GM23248 (cell line): ENCODE measurements around the gene CFAP97D2. TPM values are rescaled to one million over a fixed set of nuclear protein-coding genes. Genes with fewer than 3 reads are reported as not detected.

Experiments used
- DNase-seq: peaks from one replicate; pipeline ENCODE4 v3.0.0-alpha.2; 2015
- H2AFZ ChIP-seq: fragments of 200-600 bp; sonication (generic); 2 replicates; pipeline ENCODE4 v1.6.1; 2016; ENCODE audit warnings: antibody characterized with exemption
- H3F3A ChIP-seq: fragments of 200-600 bp; sonication (generic); 2 replicates; pipeline ENCODE4 v1.6.1; 2016; ENCODE audit warnings: mild to moderate bottlenecking, antibody characterized with exemption, mixed run types; ENCODE audit not compliant: insufficient read depth
- H3K27ac ChIP-seq: fragments of 200-600 bp; sonication (generic); 2 replicates; pipeline ENCODE4 v1.5.1; 2016; ENCODE audit warnings: mild to moderate bottlenecking
- H3K27me3 ChIP-seq: fragments of 200-600 bp; sonication (generic); replicated peaks from 2 replicates; pipeline ENCODE4 v1.6.1; 2016; ENCODE audit warnings: mild to moderate bottlenecking; ENCODE audit not compliant: insufficient read depth
- H3K36me3 ChIP-seq: fragments of 200-600 bp; sonication (generic); 2 replicates; pipeline ENCODE4 v1.6.1; 2016; ENCODE audit warnings: low read depth, mild to moderate bottlenecking
- H3K4me1 ChIP-seq: fragments of 200-600 bp; sonication (generic); 2 replicates; pipeline ENCODE4 v1.6.1; 2016; ENCODE audit warnings: mild to moderate bottlenecking; ENCODE audit not compliant: insufficient read depth
- H3K4me2 ChIP-seq: fragments of 200-600 bp; sonication (generic); one replicate; pipeline ENCODE4 v1.6.1; 2016; ENCODE audit warnings: mild to moderate bottlenecking; ENCODE audit not compliant: unreplicated experiment
- H3K4me3 ChIP-seq: fragments of 200-600 bp; sonication (generic); 2 replicates; pipeline ENCODE4 v1.5.1; 2016; ENCODE audit warnings: mild to moderate bottlenecking
- H3K79me2 ChIP-seq: fragments of 200-600 bp; sonication (generic); 2 replicates; pipeline ENCODE4 v1.6.1; 2016; ENCODE audit warnings: mild to moderate bottlenecking; ENCODE audit not compliant: insufficient read depth
- H3K9ac ChIP-seq: fragments of 200-600 bp; sonication (generic); 2 replicates; pipeline ENCODE4 v1.6.1; 2016; ENCODE audit warnings: mild to moderate bottlenecking
- H3K9me2 ChIP-seq: fragments of 200-600 bp; sonication (generic); 2 replicates; pipeline ENCODE4 v1.6.1; 2016; ENCODE audit warnings: mixed run types, mild to moderate bottlenecking, moderate library complexity; ENCODE audit not compliant: insufficient read depth
- H3K9me3 ChIP-seq: fragments of 200-600 bp; sonication (generic); one replicate; pipeline ENCODE4 v1.6.1; 2017; ENCODE audit warnings: low read depth
- H4K20me1 ChIP-seq: fragments of 200-600 bp; sonication (generic); 2 replicates; pipeline ENCODE4 v1.6.0; 2016; ENCODE audit not compliant: insufficient read depth
- EZH2 ChIP-seq: fragments of 200-600 bp; sonication (generic); IDR thresholded peaks from 2 replicates; pipeline ENCODE4 v1.6.1; 2018; ENCODE audit warnings: antibody characterized with exemption, mild to moderate bottlenecking; ENCODE audit not compliant: insufficient read depth, poor library complexity, severe bottlenecking
- EZH2phosphoT487 ChIP-seq: fragments of 200-600 bp; sonication (generic); IDR thresholded peaks from 2 replicates; pipeline ENCODE4 v1.6.1; 2018; ENCODE audit warnings: antibody characterized with exemption, moderate library complexity, mild to moderate bottlenecking, low read depth; ENCODE audit not compliant: insufficient read depth
- WGBS, 2 experiments: methylation state at CpG; one replicate each; pipeline ENCODE4 v1.1.6; 2015 to 2017; ENCODE audit warnings: low lambda C conversion rate in 2 of 2, low coverage in 1 of 2; ENCODE audit errors: missing lambda C conversion rate in 2 of 2; 5-methylcytosine and 5-hydroxymethylcytosine counted together
- in situ Hi-C: fragments of 300-500 bp; cut with MboI; formaldehyde crosslinking; loops from 2 replicates; pipeline ENCODE4 v1.15.0; 2020
- polyA plus RNA-seq: library from polyadenylated mRNA; unstranded; fragments of >200 nt; fragmentation: Nextera tagmentation; extraction: Ambion mirVana; gene quantifications from 2 replicates; pipeline ENCODE4 v1.2.1, GENCODE V29; 2016
- total RNA-seq: library from RNA; depleted of rRNA; stranded (reverse); fragments of >200 nt; shearing (Covaris generic); gene quantifications from 2 replicates; pipeline ENCODE4 v1.2.3, GENCODE V29; 2014; rRNA removed

The CFAP97D2 gene
- total RNA-seq, result not detected in 2 replicates
- polyA plus RNA-seq, result not detected in 2 replicates

DNA sequence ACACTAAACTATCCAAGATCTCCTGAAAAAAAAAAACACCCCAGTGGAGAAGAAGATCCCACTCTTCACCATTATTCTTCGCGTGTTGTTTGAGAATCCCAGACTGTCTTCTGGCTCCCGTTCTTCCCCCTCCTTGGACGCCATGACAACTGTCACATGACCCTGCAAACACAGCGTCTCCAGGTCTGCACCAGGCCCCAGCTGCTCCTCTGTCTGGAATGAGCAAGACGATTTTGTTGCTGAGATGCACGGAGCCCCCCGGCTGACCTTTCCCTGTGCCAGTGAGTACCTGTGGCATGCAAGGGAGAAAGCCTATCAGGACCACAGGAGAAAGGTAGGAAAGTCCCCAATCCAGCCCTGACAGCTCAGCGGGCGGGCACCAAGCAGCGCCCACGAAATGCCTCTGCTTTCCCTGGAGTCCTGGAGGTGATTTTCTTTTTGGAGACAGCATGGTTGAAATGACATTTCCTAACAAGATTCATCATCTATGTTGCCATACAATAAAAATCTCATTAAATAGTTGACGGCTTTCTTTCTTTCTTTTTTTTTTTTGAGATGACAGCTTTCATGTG, at the start of gene CFAP97D2:
Gene CFAP97D2, plus strand, starts transcription at position 171 of the 572 bp plus-strand sequence. Its CDS starts 74 bp downstream, at position 245.
- Histone ChIP-seq H3K4me3 (no peak within 1 kb of the TSS), H3K27ac (no peak within 1 kb of the TSS), H4K20me1 (no peaks in the 10 kb centered on the region), H3F3A (no peaks in the 10 kb centered on the region), H3K36me3 (no peaks in the 10 kb centered on the region), H3K9me3 (no peaks in the 10 kb centered on the region), H3K27me3 (peaks cover 18% of the 10 kb centered on the region), H2AFZ (no peak within 1 kb of the TSS), H3K9me2 (no peaks in the 10 kb centered on the region), H3K79me2 (no peaks in the 10 kb centered on the region), H3K9ac (no peak within 1 kb of the TSS), H3K4me1 (no peaks in the 10 kb centered on the region), H3K4me2 (no peak within 1 kb of the TSS)
- in situ Hi-C loops, result no loop called here
- TF ChIP-seq EZH2 (no peak), EZH2phosphoT487 (no peak)
- DNase-seq, result no peak
- 45 to 52% methylated on average over 13 of the region's 13 CpGs for WGBS, 2 experiments

DNA sequence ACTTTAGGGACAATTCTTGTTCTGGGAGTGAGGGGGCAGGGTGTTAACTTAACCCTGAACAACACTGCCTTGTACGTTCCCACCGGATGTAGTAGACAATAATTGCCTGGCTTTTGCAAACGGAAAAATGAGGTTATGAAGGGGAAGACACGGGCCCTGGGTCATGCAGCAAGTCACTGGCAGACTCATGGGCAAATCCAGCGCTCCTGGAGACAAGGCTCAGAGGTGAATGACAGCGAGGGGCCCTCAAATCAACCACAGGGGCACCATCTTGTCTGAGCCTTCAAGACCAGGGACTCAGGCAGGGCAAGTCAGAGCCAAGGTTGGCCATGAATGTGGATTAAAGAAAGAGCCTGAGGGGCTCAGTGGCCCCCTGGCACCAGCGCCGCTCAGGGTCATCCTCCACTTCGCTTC, 49.4 kb upstream of the CFAP97D2 start:
- no peaks in the 10 kb centered on the region for H4K20me1 ChIP-seq
- H3K27ac ChIP-seq, result peak overlapping the region; percentile 96
- H3K4me3 ChIP-seq, result peak overlapping the region; percentile 93
- peaks cover 27% of the 10 kb centered on the region for H3K4me1 ChIP-seq
- H3K27me3 ChIP-seq, result no peaks in the 10 kb centered on the region
- H3K9me2 ChIP-seq, result no peaks in the 10 kb centered on the region
- in situ Hi-C loops, result no loop called here
- TF ChIP-seq EZH2phosphoT487, result no peak
- TF ChIP-seq EZH2, result no peak
- peak overlapping the region; percentile 90 for H3K4me2 ChIP-seq
- H3K79me2 ChIP-seq, result peaks cover 69% of the 10 kb centered on the region
- H3K9ac ChIP-seq, result peak overlapping the region; percentile 96
- H2AFZ ChIP-seq, result no peak overlapping the region
- H3F3A ChIP-seq, result peaks cover 36% of the 10 kb centered on the region
- H3K9me3 ChIP-seq, result no peaks in the 10 kb centered on the region
- H3K36me3 ChIP-seq, result no peaks in the 10 kb centered on the region
- WGBS, 2 experiments, result 64 to 78% methylated on average over 8 to 9 of the region's 9 CpGs
- no peak for DNase-seq

DNA sequence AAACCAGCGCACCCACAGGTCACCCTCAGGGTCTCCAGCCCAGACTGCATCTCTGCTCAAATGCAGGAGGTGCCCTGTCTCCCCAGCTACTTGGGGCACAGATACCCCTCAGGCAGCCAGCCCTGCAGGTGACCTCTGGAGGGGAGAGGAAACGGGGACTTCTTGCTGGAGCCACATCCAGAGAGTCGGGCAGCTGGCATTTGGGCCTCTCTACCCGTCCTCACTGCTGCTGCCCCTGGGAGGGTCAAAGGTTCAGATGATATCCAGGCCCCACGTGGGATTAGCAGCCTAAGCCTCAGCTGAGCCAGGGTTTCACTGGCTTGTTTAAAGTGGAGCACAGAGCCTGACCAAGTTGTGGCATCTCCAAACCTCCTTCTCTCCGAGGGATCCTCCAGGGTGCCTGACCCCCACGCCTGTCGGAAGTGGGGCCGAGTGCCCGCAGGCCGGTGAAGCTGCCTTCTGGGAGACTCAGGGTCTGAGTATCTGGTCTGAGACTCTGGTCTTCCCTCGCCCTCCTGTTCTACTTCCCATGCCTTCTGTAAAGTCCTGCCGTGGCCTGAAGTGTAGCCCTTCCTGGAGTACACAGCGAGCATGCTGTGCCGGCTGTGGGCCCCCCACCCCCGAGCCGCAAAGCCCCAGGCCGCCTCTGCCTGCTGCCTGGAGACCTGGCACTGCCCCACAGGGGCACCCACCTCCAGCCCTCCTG, 48.8 kb upstream of the CFAP97D2 start:
- peaks cover 34% of the 10 kb centered on the region for H3F3A ChIP-seq
- no peaks in the 10 kb centered on the region for H3K36me3 ChIP-seq
- in situ Hi-C loops, result no loop called here
- peak overlapping the region; percentile 96 for H3K9ac ChIP-seq
- H2AFZ ChIP-seq, result peak overlapping the region; percentile 34; the same call in 1 of the 2 replicates
- peaks cover 27% of the 10 kb centered on the region for H3K4me1 ChIP-seq
- H4K20me1 ChIP-seq, result no peaks in the 10 kb centered on the region
- no peaks in the 10 kb centered on the region for H3K27me3 ChIP-seq
- WGBS, 2 experiments, result 14 to 15% methylated on average over 14 of the region's 18 CpGs
- no peaks in the 10 kb centered on the region for H3K9me2 ChIP-seq
- TF ChIP-seq EZH2phosphoT487 (no peak), EZH2 (no peak)
- H3K27ac ChIP-seq, result peak overlapping the region; percentile 96
- H3K79me2 ChIP-seq, result peaks cover 63% of the 10 kb centered on the region
- no peaks in the 10 kb centered on the region for H3K9me3 ChIP-seq
- DNase-seq, result peak; percentile 37
- peak overlapping the region; percentile 90 for H3K4me2 ChIP-seq
- H3K4me3 ChIP-seq, result peak overlapping the region; percentile 93

DNA sequence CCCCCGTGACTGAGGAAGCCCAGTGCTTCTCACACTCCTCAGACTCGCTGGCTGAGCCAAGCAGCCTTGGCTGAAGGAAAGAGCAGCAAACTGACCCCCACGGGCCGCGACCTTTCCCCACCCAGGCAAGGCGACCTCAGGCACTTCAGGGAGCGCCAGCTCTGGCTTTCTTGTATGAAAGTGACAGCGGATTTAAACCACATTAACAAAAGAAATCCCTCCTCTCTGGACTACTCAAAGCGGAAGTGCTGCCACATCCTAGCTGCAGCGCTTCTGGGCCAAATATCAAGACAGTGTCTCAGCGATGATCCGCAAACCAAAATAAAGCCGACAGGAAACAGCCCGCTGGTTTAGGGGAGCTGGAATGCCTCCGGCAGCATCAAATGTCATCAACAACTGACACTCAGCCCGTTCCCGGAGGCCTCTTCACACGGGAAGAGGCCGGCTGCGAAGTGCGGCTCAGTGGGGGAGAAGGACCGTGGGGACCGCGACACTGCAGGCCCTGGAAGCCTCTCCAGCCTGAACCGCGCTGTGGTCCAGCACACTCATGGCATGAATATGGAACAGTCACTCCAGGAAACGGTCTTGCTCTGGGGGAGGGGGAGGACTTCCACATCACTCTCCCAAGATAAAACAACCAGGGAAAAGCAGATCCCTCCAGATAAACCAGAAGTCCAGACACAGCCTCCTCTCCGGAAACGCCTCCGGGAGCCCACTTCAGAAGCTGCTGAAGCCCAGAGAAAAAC, 48.0 kb upstream of the CFAP97D2 start:
- Histone ChIP-seq H3K79me2 (peaks cover 58% of the 10 kb centered on the region), H3K27ac (peak overlapping the region; percentile 96), H3F3A (peaks cover 31% of the 10 kb centered on the region), H4K20me1 (no peaks in the 10 kb centered on the region), H3K27me3 (no peaks in the 10 kb centered on the region), H3K9me3 (no peaks in the 10 kb centered on the region), H3K4me2 (peak overlapping the region; percentile 90), H3K9me2 (no peaks in the 10 kb centered on the region), H3K4me3 (peak overlapping the region; percentile 93), H2AFZ (peak overlapping the region; percentile 34; the same call in 1 of the 2 replicates), H3K4me1 (peaks cover 27% of the 10 kb centered on the region), H3K36me3 (no peaks in the 10 kb centered on the region), H3K9ac (peak overlapping the region; percentile 96)
- TF ChIP-seq EZH2phosphoT487 (no peak), EZH2 (no peak)
- in situ Hi-C loops, result no loop called here
- 0% methylated on average over 30 of the region's 30 CpGs for WGBS, 2 experiments
- peak; percentile 95 for DNase-seq
